DMS 273 (cell line): Measurements from ENCODE around the gene SPOPL.
"Not testable (repeated sequence)": the region's sequence is repeated elsewhere in the genome, so short reads cannot be mapped to it uniquely, and the experiment has no call there.

Source experiments
- DNase-seq: peaks from one replicate; lab custom pipeline; 2025; ENCODE audit not compliant: unreplicated experiment; lab: John Stamatoyannopoulos, UW

The SPOPL gene

DNA sequence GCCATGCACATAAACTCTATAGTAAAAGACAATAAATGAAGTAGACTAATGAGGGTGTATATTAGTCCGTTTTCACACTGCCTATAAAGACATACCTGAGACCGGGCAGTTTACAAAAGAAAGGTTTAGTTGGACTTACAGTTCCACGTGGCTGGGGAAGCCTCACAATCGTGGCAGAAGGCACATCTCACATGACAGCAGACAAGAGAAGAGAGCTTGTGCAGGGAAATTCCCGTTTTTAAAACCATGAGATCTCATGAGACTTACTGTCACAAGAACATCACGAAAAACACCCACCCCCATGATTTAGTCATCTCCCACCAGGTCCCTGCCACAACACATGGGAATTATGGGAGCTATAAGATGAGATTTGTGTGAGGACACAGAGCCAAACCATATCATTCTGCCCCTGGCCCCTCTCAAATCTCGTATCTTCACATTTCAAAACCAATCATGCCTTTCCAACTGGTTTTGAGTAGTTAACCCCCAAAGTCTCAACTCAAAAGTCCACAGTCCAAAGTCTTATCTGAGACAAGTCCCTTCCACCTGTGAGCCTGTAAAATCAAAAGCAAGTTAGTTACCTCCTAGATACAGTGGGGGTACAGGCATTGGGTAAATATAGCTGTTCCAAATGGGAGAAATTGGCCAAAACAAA lies 21.6 kb downstream of the SPOPL start:
- DNase-seq = not testable (repeated sequence)

DNA sequence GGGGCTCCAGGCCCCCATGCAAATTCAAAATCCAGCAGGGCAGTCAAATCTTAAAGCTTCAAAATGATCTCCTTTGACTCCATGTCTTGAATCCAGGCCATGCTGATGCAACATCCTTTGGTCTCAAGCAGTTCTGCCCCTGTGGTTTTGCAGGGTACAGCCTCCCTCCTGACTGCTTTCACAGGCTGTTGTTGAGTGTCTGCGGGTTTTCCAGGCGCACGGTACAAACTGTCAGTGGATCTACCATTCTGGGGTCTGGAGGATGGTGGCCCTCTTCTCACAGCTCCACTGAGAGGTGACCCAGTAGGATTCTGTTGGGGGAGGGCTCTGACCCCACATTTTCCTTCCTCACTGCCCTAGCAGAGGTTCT lies 22.1 kb downstream of the SPOPL start:
- DNase-seq = not testable (repeated sequence)

DNA sequence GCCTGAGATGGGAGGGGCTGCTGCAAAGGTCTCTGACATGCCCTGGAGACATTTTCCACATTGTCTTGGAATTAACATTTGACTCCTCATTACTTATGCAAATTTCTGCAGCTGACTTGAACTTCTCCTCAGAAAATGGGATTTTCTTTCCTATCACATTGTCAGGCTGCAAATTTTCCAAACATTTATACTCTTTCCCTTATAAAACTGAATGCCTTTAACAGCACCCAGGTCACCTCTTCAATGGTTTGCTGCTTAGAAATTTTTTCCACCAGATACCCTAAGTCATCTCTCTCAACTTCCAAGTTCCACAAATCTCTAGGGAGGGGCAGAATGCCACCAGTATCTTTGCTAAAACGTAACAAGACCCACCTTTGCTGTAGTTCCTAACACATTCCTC lies 22.8 kb downstream of the SPOPL start:
- not testable (repeated sequence) for DNase-seq

DNA sequence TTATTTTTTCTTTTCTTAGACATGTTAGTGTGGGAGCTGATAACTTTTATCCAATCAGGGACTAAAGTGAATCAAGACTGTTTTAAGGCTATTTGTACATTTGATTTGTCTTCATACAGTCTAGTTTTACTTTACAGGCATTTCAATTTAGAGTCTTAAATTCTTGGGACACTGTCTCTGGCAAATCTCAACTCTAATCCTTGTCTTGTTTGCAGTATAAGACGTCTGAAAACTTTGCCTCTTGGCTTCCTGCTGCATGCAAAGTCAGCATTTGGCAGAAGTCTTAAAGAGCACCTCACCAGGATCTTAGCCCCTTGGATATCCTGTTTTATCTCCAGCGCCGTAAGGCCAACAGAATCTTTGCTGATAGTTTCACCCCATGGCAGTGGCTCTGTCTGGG lies 30.3 kb downstream of the SPOPL start:
- no peak for DNase-seq

DNA sequence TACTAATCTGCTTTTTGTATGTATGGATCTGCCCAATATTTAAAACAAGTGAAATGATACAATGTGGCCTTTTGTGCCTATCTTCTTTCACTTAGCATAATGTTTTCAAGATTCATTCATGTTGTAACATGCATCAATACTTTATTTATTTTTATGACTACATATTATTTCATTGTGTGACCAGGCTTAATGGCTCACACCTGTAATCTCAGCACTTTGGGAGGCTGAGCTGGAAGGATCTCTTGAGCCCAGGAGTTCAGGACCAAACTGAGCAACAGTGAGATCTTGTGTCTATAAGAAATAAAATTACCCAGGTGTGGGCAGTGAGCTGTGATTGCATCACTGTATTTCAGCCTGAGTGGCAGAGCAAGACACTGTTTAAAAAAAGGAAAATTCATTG lies 33.2 kb downstream of the SPOPL start:
- no peak for DNase-seq

DNA sequence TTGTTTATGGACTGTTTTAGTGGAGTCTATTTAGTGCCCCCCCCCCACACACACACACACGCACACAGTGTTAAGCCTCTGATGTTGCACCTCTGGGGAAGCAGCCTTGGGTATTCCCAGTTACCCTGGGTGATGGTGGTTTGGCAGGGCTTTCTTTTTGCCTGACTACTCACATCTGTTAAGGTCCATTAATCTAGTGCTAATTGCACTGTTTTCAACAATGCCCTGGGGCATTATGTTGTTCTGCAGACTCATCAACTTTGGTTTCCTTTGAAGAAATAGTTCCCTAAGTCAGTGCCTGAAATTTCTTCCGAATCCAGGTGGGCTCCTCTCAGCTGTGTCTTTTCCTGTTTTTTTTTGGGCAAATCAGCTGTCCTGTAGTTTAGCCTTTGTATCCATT lies 34.7 kb downstream of the SPOPL start:
- peak; percentile 67 for DNase-seq

DNA sequence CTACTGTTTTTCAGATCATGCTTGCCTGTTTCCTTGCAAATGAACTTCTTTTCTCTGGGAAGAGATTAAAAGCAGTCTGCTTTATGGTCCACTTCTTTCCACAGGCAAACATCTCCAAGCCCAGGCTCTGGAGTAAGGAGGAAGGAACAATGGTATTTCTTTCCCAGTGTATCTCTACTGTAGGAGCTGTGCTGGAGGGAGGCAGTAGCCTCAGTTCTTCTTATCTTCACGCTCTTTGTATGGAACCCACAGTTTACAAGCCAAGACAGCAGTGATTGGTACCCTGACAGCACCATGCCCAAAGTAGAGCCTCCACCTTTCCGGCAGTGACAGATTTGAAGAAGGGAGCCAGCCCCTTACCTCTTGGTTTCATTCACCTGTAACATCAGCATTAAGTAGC lies 35.2 kb downstream of the SPOPL start:
- no peak for DNase-seq

DNA sequence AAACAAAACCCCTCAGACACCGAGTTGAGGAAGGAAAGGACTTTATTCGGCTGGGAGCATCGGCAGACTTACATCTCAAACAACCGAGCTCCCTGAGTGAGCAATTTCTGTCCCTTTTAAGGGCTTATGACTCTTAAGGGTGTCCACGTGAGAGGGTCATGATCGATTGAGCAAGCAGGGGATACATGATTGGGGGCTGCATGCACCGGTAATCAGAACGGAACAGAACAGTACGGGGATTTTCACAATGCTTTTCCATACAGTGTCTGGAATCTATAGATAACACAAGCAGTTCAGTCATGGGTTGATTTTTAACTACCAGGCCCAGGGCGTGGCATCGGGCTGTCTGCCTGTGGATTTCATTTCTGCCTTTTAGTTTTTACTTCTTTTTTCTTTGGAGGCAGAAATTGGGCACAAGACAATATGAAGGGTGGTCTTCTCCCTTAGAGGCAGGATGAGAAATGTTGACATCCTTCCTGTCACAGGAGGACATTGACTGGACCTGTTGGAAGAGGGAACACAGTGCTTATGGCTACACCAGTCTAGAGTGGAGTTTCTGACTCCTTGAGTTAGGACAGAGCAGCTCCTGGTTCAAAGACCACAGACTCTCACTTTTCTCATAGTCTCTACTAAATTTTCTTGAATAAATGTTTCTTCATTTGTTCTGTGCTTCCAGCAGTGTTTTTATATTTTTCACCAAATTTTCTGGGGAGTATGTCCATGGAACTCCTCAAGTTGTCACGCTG lies 35.8 kb downstream of the SPOPL start:
- no peak for DNase-seq

DNA sequence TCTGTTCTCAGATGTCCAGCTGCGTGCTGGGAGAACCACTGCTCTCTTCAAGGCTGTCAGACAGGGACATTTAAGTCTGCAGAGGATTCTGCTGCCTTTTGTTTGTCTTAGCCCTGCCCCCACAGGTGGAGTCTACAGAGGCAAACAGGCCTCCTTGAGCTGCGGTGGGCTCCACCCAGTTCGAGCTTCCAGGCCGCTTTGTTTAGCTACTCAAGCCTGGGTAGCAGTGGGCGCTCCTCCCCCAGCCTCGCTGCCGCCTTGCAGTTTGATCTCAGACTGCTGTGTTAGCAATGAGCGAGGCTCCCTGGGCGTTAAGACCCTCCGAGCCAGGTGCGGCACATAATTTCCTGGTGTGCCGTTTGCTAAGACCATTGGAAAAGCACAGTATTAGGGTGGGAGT lies 42.6 kb downstream of the SPOPL start:
- DNase-seq = not testable (repeated sequence)

DNA sequence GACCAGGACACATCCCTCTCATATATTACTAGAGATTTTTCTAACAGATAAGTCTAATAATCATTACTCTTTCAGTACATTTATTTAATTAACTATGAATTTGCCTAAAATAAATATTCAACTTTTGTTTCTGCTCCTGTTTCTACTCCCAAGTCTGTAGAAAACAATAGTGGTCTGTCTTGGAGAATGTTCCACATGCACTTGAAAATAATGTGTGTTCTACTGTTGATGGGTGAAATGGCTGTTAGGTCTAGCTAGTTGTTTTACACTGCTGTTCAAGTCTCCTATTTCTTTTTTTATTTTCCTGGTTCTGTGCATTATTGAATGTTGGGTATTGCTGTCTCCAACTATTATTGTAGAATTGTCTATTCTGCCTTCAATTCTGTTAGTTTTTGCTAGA lies 47.2 kb downstream of the SPOPL start:
- DNase-seq = no peak

DNA sequence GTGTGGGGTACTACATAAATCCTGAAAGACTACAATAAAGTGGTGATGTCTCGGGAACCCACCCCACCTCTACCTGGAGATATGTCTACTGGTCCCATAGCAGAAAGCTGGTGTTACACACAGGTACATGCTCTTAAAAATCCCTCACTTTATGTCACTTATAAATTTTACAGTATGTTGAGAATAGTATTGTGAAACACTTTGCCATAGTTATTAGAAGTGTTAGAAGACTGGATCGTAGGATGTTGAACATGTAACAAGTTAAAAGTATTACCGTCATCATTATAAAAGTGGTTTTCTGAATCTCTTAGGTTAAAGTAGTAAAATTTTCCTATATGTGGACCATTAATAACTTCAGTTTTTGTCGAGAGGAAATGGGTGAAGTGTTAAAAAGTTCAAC lies 48.6 kb downstream of the SPOPL start:
- DNase-seq = no peak

DNA sequence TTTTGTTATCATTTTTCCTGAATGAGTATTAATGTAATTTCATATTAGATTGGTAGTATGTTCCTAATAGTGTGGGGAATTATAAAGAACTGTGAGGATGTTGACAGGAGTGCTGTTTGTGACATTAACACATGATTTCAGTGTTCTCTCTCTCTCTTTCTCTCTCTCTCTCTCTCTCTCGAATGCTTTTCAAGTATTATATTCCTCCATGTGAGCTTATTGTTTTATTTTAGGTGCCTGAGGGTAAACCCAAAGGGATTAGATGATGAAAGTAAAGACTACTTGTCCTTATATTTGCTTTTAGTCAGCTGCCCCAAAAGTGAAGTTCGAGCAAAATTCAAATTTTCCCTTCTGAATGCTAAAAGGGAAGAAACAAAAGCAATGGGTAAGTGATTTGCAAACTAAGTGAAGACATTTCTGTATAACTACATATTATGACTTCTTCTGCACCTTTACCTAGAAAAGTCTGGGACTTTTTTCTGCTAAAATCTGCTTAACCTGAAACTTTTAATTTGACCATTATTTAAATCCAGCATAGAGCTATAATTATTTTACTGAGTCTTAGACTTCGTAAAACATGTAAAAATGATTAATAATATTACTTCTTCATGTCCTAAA lies 49.2 kb downstream of the SPOPL start:
- DNase-seq = no peak

DNA sequence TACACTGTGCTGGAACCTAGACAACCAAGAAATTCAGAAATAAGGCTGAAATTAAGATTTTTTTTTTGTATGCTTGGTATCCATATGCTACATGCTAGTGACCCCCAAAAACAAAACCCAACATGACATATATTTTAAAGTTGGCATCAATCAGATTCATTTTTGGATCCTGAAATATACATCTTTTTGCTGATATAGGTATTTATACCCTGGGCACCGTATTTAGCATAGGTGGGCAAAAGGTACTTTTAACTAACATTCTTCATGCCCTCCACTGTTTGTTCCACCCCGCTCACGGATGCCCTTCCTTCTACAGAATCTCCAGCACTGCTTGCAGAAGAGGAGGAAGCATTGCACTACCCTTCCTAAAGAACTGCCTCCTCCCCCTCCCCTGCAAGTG lies 52.6 kb downstream of the SPOPL start:
- no peak for DNase-seq

DNA sequence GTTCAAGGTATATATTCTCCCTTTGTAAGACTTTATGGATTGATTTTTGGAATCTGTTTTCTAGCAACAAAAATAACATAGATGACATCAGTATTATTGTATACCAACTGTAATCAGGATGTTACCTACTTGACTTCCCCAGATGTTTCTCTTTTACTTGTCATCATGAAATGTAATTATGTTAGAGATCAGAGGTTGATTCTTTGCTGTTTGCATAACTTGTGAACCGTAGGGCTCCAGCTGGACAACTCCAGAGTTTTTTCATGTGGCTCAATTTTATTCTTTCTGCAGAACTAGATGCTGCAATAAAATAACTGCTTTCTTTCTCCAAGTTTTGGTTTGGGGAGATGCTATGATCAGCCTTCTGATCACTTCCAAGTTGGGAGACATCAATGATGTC lies 58.1 kb downstream of the SPOPL start:
- DNase-seq = no peak

DNA sequence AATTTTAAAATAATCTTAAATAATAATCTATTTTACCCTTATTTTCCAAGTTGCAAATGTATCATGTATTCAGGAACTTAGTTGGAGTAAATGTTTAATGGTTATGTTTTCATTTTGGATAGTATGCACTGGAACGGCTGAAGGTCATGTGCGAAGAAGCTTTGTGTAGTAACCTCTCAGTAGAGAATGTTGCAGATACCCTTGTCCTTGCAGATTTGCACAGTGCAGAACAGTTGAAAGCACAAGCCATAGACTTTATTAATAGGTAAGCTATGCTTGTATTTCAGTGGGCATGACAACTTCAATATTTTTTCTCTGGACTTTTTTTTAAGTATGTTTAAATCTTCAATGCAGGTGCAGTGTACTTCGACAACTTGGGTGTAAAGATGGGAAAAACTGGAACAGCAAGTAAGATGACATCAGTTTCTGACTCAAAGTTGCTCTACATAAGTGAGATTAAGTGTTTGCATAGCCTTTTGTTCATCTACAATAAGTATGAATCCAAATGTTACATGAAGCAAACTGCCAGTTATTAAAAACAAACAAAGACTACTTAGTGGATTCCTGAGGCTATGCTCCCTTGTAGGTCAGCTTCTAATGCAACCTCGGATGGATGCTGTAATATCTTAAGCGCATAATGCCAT lies 63.1 kb downstream of the SPOPL start:
- DNase-seq = no peak

DNA sequence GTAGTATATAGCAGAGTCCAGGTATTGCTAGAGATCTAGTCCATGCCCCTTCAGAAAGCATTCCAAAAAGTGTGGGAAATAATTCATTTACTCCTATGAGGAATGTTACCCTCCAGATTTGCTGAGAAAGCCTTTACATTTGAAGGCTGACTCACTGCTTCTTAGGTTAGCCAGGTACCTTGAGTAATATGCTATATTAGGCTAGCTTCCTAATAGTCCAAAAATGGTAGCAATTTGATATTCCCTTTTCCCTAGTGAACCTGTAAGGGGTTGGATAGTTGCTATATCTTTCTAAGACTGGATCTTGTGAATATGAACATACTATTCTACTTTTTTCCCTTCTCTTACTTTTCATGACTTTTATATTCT lies 63.6 kb downstream of the SPOPL start:
- DNase-seq = no peak

DNA sequence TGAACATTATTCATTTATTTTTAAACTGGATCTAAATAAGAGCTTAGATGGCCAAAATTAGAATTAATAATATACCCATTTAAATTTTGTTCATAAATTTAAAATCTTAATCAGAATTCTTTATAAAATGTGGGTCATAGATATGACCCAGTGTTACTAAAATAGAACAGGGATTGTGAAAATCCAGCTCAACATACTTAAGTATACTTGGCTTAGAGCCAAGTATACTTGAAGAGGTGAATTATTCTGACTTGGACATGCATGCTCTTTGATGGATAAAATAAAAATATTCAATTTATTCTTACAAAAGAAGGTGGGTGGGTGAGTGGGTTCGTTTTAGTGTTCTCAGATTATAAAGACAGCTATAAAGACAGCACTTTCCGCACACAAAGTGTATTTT lies 70.7 kb downstream of the SPOPL start:
- peak; percentile 14 for DNase-seq

DNA sequence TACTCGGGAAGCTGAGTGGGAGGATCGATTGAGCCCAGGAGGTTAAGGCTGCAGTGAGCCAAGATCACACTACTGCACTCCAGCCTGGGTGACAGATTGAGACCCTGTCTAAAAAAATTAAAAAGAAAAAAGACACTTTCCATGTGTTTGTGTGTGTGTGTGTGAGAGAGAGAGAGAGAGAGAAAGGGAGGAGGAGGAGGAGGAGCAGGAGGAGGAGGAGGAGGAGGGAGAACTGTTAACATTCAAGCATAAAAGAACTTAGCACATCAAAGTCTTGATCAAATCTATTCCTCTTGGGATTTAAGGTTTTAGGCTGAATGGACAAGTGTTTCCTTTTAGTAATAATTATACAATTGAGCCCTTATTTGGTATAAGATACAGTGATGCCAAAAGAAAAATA lies 75.5 kb downstream of the SPOPL start:
- DNase-seq = no peak

DNA sequence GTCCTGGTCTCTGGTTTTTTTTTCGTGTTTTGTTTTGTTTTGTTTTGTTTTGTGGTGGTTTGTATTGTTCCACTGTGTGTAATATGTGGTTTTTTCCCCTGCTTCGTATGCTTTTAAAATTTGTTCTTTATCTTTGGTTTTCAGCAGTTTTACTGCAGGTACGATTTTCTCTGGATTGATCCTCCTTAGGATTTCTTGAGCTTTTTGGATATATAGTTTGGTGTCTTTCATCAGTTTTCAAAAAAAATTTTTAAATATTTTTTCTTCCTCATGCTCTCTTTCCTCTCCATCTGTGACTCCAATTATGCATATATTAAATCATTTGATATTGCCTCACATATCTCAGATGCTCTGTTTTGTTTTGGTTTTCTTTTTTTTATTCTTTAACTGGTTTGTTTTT lies 78.0 kb downstream of the SPOPL start:
- DNase-seq = no peak

DNA sequence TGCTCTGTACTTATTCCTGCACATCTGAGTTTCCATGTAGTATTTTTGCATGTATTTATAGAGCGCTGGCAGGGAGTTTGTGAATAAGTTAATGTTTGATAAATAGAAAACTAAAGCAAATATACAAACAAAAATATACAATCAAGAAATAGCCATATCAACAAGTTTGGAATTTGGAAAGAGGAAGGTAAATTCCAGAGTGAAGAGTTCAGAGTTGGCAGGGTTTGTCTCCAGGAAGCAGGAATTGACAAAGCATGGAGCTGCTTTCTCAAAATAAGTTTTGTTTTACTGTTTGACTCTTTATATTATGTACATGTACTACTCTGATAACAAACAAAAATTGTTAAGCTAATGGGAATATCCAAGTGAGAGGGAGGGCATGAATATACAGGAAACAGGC lies 80.3 kb downstream of the SPOPL start:
- DNase-seq = no peak

DNA sequence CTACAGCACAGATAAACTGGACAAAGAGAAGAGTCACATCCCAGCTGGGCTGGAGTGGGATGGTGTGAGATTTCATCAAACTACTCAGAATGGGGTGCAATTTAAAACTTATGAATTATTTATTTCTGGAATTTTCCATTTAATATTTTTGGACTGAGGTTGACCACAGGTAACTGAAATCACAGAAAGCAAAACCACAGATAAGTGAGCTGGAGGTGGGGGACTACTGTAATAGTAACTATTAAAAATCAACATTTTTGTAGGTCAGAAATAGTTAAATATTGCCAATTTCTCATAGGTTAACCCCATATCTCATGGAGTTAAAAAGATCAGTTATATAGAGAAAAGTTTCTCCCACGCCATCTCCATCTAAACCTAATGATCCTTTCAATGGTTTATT lies 88.1 kb downstream of the SPOPL start:
- no peak for DNase-seq

DNA sequence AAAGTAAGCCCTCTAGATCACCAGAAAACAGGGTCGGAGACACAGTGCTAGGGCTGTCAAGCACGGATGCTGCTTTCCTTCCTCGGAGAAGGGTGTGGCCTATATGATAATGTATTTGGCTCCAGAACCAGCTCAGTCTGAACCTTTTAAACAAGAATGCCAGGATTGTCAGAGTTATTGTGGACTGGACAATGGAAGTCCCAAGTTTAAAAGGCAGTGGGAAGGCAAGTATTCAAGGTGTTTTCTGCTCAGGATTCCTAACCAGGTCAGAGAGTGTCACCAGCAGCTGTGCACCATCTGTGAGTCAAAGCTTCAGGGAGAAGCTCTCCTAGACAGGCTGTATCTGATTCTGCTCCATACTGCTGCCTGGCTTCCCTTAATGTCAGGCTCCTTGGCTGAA lies 94.8 kb downstream of the SPOPL start:
- peak; percentile 32 for DNase-seq
